Ovary (tissue), 9 donors: ENCODE results near the gene SLU7. TPM values are rescaled to one million over a fixed set of nuclear protein-coding genes. Genes with fewer than 3 reads are reported as not detected.

Experiments
- DNase-seq, 5 donors: peaks; one replicate each; pipeline ENCODE4 v3.0.0-alpha.2; 2019 to 2020
- H3K27ac ChIP-seq, 2 donors: fragments of 200-600 bp; one replicate each; pipeline versions ENCODE4 v1.5.1 to v1.8.0; 2019 to 2022
- H3K27me3 ChIP-seq: fragments of 200-600 bp; one replicate; pipeline ENCODE4 v1.8.0; 2022
- H3K36me3 ChIP-seq: fragments of 200-600 bp; sonication (generic); one replicate; pipeline ENCODE4 v1.5.1; 2019
- H3K4me1 ChIP-seq: one replicate; pipeline ENCODE4 v1.8.1; 2013; ENCODE audit warnings: mild to moderate bottlenecking, moderate library complexity; ENCODE audit not compliant: insufficient read depth
- H3K4me3 ChIP-seq: fragments of 200-600 bp; sonication (generic); one replicate; pipeline ENCODE4 v1.5.1; 2017
- H3K9me3 ChIP-seq, 2 donors: fragments of 200-600 bp in 1 of 2; sonication (generic) in 1 of 2; one replicate each; pipeline versions ENCODE4 v1.5.1 to v1.8.1; 2013 to 2019; ENCODE audit warnings: mild to moderate bottlenecking in 1 of 2, moderate library complexity in 1 of 2
- CTCF ChIP-seq, 3 donors: fragments of 450-650 bp in 2 of 3; fragments of 200-600 bp in 1 of 3; IDR thresholded peaks; one replicate each; pipeline versions ENCODE4 v1.5.1 to v1.8.0; 2016 to 2022; ENCODE audit warnings: antibody characterized with exemption in 3 of 3, mild to moderate bottlenecking in 1 of 3
- EP300 ChIP-seq: sonication (generic); formaldehyde crosslinking; IDR thresholded peaks from one replicate; pipeline ENCODE4 v1.6.1; 2017; ENCODE audit warnings: antibody characterized with exemption
- POLR2A ChIP-seq: fragments of 450-650 bp; IDR thresholded peaks from one replicate; pipeline ENCODE4 v1.6.1; 2017; ENCODE audit warnings: antibody characterized with exemption, mild to moderate bottlenecking, moderate library complexity
- WGBS, 3 donors: extraction: QIAGEN DNeasy Blood & Tissue Kit in 1 of 3; methylation state at CpG; one replicate each; pipeline versions ENCODE4 v1.1.5 to v1.1.7; 2013 to 2017; 5-methylcytosine and 5-hydroxymethylcytosine counted together
- intact Hi-C, 4 donors: fragments of 100-400 bp; cut with DNase I; formaldehyde crosslinking; loops; one replicate each; pipeline versions ENCODE4 v1.11.0 to v1.15.1; 2022 to 2023
- polyA plus RNA-seq, 2 donors: library from polyadenylated mRNA; stranded (reverse); fragments of 200-250 nt in 1 of 2; fragments of 350-450 nt in 1 of 2; fragmentation: Illumina TruSeq in 1 of 2; extraction: RNeasy Lipid Tissue Mini Kit (QIAGEN cat#74804) in 1 of 2; gene quantifications; one replicate each; pipeline ENCODE4 v1.2.3, GENCODE V29; 2013 to 2014
- total RNA-seq, 7 donors: library from RNA; depleted of rRNA in 2 of 7; stranded (reverse); fragments of >200 nt in 2 of 7; fragmentation: NEBNext Ultra II Directional in 3 of 7; extraction: Animal tissue kit (Norgen Biotek cat#: 25700) in 3 of 7; gene quantifications; one replicate each; pipeline versions ENCODE4 v1.1.0 to v1.2.4, GENCODE V29; 2016 to 2023
- donor health status: DM: no; HTN: no; CAD: no; lungs with moderate emphysema.
- donor health status: DM: no; HTN: no; CAD: no.
- donor health status: Bipolar disorder and iron deficiency.
- donor health status: DM: yes; HTN: yes; CAD: no.
- donor health status: DM: no; HTN: no; CAD: no.
- donor health status: DM: yes; HTN: yes; CAD: no.

SLU7 gene
- total and polyA plus RNA-seq, 9 donors = 25.8 to 53.7 (median 32.5) TPM

GRCh38 chr5:160363211-160363610 is 55.7 kb downstream of the SLU7 start:
- intact Hi-C loops = no loop called here
- H3K9me3 ChIP-seq = no peaks in the 10 kb centered on the region
- H3K4me1 ChIP-seq = peaks cover 4% of the 10 kb centered on the region
- WGBS, 3 donors = 24 to 28% (median 25%) methylated on average over 3 of the region's 3 CpGs
- peak overlapping the region in 1 of 2 donors; percentile 60 for H3K27ac ChIP-seq
- TF ChIP-seq POLR2A = no peak
- TF ChIP-seq EP300 = no peak
- no peak for TF ChIP-seq CTCF (IDR thresholded peaks at IDR 0.05)
- no peak for DNase-seq
- no peaks in the 10 kb centered on the region for H3K27me3 ChIP-seq
- no peaks in the 10 kb centered on the region for H3K36me3 ChIP-seq
- no peak overlapping the region for H3K4me3 ChIP-seq

- H3K4me3 ChIP-seq = no peak overlapping the region
- peaks cover 4% of the 10 kb centered on the region for H3K4me1 ChIP-seq
- intact Hi-C loops = no loop called here
- TF ChIP-seq POLR2A = no peak
- TF ChIP-seq CTCF (IDR thresholded peaks at IDR 0.05) = no peak
- no peak for TF ChIP-seq EP300
- 58 to 80% (median 63%) methylated on average over 9 of the region's 9 CpGs for WGBS, 3 donors
- no peak for DNase-seq
- H3K27ac ChIP-seq = no peak overlapping the region
- H3K36me3 ChIP-seq = no peaks in the 10 kb centered on the region
- no peaks in the 10 kb centered on the region for H3K9me3 ChIP-seq
- H3K27me3 ChIP-seq = no peaks in the 10 kb centered on the region
These were observed 57.2 kb downstream of the SLU7 start for GRCh38 chr5:160361624-160362228.

GRCh38 chr5:160360310-160360709 is 58.6 kb downstream of the SLU7 start:
- no peak for DNase-seq
- Histone ChIP-seq H3K9me3 (no peaks in the 10 kb centered on the region), H3K4me3 (no peak overlapping the region), H3K4me1 (peaks cover 4% of the 10 kb centered on the region), H3K27me3 (no peaks in the 10 kb centered on the region), H3K36me3 (no peaks in the 10 kb centered on the region), H3K27ac (no peak overlapping the region)
- TF ChIP-seq POLR2A (no peak), CTCF (IDR thresholded peaks at IDR 0.05) (no peak), EP300 (no peak)
- intact Hi-C loops = no loop called here
- 77 to 92% (median 81%) methylated on average over 3 of the region's 3 CpGs for WGBS, 3 donors

- DNase-seq = no peak
- Histone ChIP-seq H3K4me1 (peaks cover 4% of the 10 kb centered on the region), H3K27me3 (no peaks in the 10 kb centered on the region), H3K27ac (no peak overlapping the region), H3K4me3 (no peak overlapping the region), H3K9me3 (no peaks in the 10 kb centered on the region), H3K36me3 (no peaks in the 10 kb centered on the region)
- intact Hi-C loops = no loop called here
- TF ChIP-seq CTCF (IDR thresholded peaks at IDR 0.05) = no peak
- no peak for TF ChIP-seq POLR2A
- TF ChIP-seq EP300 = no peak
- WGBS, 3 donors = 76 to 83% (median 82%) methylated on average over 4 of the region's 4 CpGs
These were observed 59.1 kb downstream of the SLU7 start for GRCh38 chr5:160359816-160360215.
